Endodermal cell (in vitro differentiated cells): ENCODE measurements around the gene TBC1D1. TPM values are rescaled to one million over a fixed set of nuclear protein-coding genes. Genes with fewer than 3 reads are reported as not detected.

ENCODE experiments used
- DNase-seq: peaks from one replicate; pipeline ENCODE4 v3.0.0-alpha.2; 2017
- H3K27ac ChIP-seq: 2 replicates; pipeline ENCODE4 v1.5.1; 2013; ENCODE audit warnings: mild to moderate bottlenecking, low read depth, low read length, moderate library complexity
- H3K27me3 ChIP-seq: 2 replicates; pipeline ENCODE4 v1.6.1; 2013; ENCODE audit warnings: mild to moderate bottlenecking, low read length, moderate library complexity; ENCODE audit not compliant: insufficient read depth, control insufficient read depth, poor library complexity, severe bottlenecking
- H3K36me3 ChIP-seq: 2 replicates; pipeline ENCODE4 v1.7.0; 2013; ENCODE audit warnings: mild to moderate bottlenecking, low read length, moderate library complexity; ENCODE audit not compliant: control insufficient read depth, insufficient read depth
- H3K4me1 ChIP-seq: one replicate; pipeline ENCODE4 v1.7.0; 2013; ENCODE audit warnings: low read length; ENCODE audit not compliant: control insufficient read depth, insufficient read depth
- H3K4me3 ChIP-seq: 2 replicates; pipeline ENCODE4 v1.5.1; 2013; ENCODE audit warnings: mild to moderate bottlenecking, low read length, moderate library complexity
- H3K9ac ChIP-seq: 2 replicates; pipeline ENCODE4 v1.6.1; 2013; ENCODE audit warnings: mild to moderate bottlenecking, low read length, moderate library complexity; ENCODE audit not compliant: poor library complexity, severe bottlenecking; ENCODE audit errors: extremely low read depth
- H3K9me3 ChIP-seq: 2 replicates; pipeline ENCODE4 v1.6.1; 2013; ENCODE audit warnings: mild to moderate bottlenecking, low read length, moderate library complexity; ENCODE audit not compliant: control insufficient read depth
- H3K27ac Mint-ChIP-seq: 2 replicates; pipeline ENCODE4 v1.8.0; 2020; ENCODE audit warnings: mixed read lengths
- H3K27me3 Mint-ChIP-seq: 2 replicates; pipeline ENCODE4 v1.8.0; 2021; ENCODE audit warnings: mild to moderate bottlenecking, mixed read lengths; ENCODE audit not compliant: insufficient read depth
- H3K36me3 Mint-ChIP-seq: 2 replicates; pipeline ENCODE4 v1.8.0; 2020; ENCODE audit warnings: low read depth, mixed read lengths
- H3K4me1 Mint-ChIP-seq: 2 replicates; pipeline ENCODE4 v1.8.0; 2020; ENCODE audit warnings: mixed read lengths
- H3K4me3 Mint-ChIP-seq: 2 replicates; pipeline ENCODE4 v1.8.0; 2020; ENCODE audit warnings: mild to moderate bottlenecking, moderate library complexity, mixed read lengths
- H3K9me3 Mint-ChIP-seq: 2 replicates; pipeline ENCODE4 v1.8.0; 2020; ENCODE audit warnings: mild to moderate bottlenecking, mixed read lengths
- WGBS, 2 experiments: methylation state at CpG; one replicate each; pipeline versions ENCODE4 v1.1.5 to v1.1.7; 2013; ENCODE audit warnings: missing lambda C conversion rate in 2 of 2, mixed read lengths in 1 of 2; ENCODE audit not compliant: insufficient coverage in 1 of 2, insufficient read length in 1 of 2; 5-methylcytosine and 5-hydroxymethylcytosine counted together
- total RNA-seq, 2 donors: library from RNA; stranded (reverse); fragmentation: NEBNext Ultra II Directional in 1 of 2; extraction: Animal tissue kit (Norgen Biotek cat#: 25700) in 1 of 2; gene quantifications; 2 replicates in 1 of 2; 3 replicates in 1 of 2; pipeline ENCODE4 v1.2.1, GENCODE V29; 2021
- TF ChIP-seq, protein P1 (sequence below): fragments of 200-600 bp; sonication (generic); conservative IDR thresholded peaks from 2 replicates; pipeline ENCODE4 v1.5.0; 2021; ENCODE audit warnings: antibody characterized with exemption, mild to moderate bottlenecking

Gene TBC1D1
- total RNA-seq, 2 donors from 2014 or later, result 110 to 122 TPM

- peaks cover 22% of the 10 kb centered on the region for H3K36me3 Mint-ChIP-seq
- peaks cover 19% of the 10 kb centered on the region for H3K4me1 Mint-ChIP-seq
- H3K9me3 ChIP-seq, result no peaks in the 10 kb centered on the region
- no peaks in the 10 kb centered on the region for H3K27me3 ChIP-seq
- H3K4me3 Mint-ChIP-seq, result no peak overlapping the region
- H3K27ac ChIP-seq, result no peak overlapping the region
- WGBS, 2 experiments, result 91 to 98% methylated on average over 3 to 5 of the region's 5 CpGs
- H3K36me3 ChIP-seq, result peaks cover 23% of the 10 kb centered on the region
- H3K9me3 Mint-ChIP-seq, result no peaks in the 10 kb centered on the region
- peaks cover 4% of the 10 kb centered on the region for H3K4me1 ChIP-seq
- H3K27me3 Mint-ChIP-seq, result no peaks in the 10 kb centered on the region
- no peak overlapping the region for H3K9ac ChIP-seq
- TF ChIP-seq, protein P1, sequence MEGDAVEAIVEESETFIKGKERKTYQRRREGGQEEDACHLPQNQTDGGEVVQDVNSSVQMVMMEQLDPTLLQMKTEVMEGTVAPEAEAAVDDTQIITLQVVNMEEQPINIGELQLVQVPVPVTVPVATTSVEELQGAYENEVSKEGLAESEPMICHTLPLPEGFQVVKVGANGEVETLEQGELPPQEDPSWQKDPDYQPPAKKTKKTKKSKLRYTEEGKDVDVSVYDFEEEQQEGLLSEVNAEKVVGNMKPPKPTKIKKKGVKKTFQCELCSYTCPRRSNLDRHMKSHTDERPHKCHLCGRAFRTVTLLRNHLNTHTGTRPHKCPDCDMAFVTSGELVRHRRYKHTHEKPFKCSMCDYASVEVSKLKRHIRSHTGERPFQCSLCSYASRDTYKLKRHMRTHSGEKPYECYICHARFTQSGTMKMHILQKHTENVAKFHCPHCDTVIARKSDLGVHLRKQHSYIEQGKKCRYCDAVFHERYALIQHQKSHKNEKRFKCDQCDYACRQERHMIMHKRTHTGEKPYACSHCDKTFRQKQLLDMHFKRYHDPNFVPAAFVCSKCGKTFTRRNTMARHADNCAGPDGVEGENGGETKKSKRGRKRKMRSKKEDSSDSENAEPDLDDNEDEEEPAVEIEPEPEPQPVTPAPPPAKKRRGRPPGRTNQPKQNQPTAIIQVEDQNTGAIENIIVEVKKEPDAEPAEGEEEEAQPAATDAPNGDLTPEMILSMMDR, result no peak
- H3K4me3 ChIP-seq, result no peak overlapping the region
- no peak for DNase-seq
- H3K27ac Mint-ChIP-seq, result no peak overlapping the region
Measured at GRCh38 chr4:38115601-38116000, 224.7 kb downstream of the TBC1D1 start.

DNA sequence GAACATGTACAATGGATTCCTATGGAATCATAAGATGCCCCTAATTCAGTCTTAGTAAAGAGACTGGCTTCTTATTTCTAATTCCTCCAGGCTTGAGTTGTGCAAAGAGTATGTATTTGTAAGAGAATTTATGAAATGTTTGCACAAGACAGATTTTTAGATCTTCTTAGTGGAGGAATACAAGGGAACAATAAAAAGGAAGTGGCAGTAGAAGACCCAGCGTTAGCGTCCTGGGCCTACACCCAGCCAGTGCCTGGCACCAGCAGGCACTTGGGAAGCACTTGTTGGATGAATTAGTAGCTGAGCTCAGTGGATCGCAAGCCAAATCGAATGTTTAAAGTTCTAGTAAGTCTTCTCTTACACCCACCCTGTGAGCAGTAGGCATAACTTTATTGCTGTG, 226.7 kb downstream of the TBC1D1 start:
- H3K9me3 Mint-ChIP-seq, result no peaks in the 10 kb centered on the region
- peaks cover 22% of the 10 kb centered on the region for H3K4me1 Mint-ChIP-seq
- peaks cover 4% of the 10 kb centered on the region for H3K4me1 ChIP-seq

DNA sequence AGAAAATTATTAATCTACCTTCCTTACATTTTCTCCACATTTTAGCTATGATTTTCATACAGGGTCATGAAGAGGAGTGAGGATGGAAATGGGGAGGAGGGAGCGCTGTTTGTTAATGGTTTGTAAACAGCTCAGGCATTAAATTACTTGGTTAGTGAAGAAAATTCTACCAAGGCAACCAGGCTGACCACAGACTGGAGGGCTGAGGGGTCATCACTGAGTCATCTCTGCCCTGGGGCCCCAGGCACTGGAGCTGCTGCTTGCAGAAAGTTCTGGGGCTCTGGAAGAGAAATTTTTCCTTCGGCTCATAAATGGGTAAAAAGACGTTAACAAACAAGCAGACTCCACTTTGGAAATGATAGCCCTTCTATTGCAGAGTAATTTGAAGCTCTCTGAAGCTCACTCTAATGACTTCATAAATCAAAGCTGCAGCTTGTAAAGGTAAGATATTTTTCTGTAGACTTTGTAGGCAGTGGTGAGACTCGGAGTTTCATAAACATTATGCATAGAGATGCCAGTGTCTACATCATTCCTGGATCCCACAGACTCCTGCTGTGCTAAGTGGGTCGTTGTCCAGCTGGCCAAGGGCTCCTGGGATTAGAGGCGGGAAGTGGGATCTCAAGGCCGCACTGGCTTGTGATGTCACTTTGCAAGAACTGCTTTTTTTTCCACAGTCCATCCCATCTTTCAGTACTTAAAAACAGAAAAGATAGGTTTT, 228.9 kb downstream of the TBC1D1 start:
- no peak for DNase-seq
- no peaks in the 10 kb centered on the region for H3K9me3 Mint-ChIP-seq
- Histone ChIP-seq H3K9me3 (no peaks in the 10 kb centered on the region), H3K4me3 (no peak overlapping the region), H3K27ac (no peak overlapping the region), H3K4me1 (no peaks in the 10 kb centered on the region), H3K9ac (no peak overlapping the region), H3K27me3 (no peaks in the 10 kb centered on the region), H3K36me3 (peaks cover 26% of the 10 kb centered on the region)
- peaks cover 32% of the 10 kb centered on the region for H3K36me3 Mint-ChIP-seq
- no peak overlapping the region for H3K27ac Mint-ChIP-seq
- H3K4me3 Mint-ChIP-seq, result no peak overlapping the region
- 92 to 93% methylated on average over 5 to 7 of the region's 7 CpGs for WGBS, 2 experiments
- TF ChIP-seq, protein P1, result no peak
- no peaks in the 10 kb centered on the region for H3K27me3 Mint-ChIP-seq
- peaks cover 10% of the 10 kb centered on the region for H3K4me1 Mint-ChIP-seq

More for the DNA sequence above, 226.7 kb downstream of the TBC1D1 start:
- Mint-ChIP-seq H3K4me3 (no peak overlapping the region), H3K27me3 (no peaks in the 10 kb centered on the region), H3K27ac (no peak overlapping the region), H3K36me3 (peaks cover 31% of the 10 kb centered on the region)
- no peak for DNase-seq
- Histone ChIP-seq H3K9ac (no peak overlapping the region), H3K27ac (no peak overlapping the region), H3K4me3 (no peak overlapping the region), H3K27me3 (no peaks in the 10 kb centered on the region), H3K9me3 (no peaks in the 10 kb centered on the region), H3K36me3 (peaks cover 23% of the 10 kb centered on the region)
- TF ChIP-seq, protein P1, result no peak
- 98 to 100% methylated on average over 3 to 4 of the region's 4 CpGs for WGBS, 2 experiments
